Calu3 (cell line): ENCODE results near the gene UCP2. TPM values are rescaled to one million over a fixed set of nuclear protein-coding genes. Genes with fewer than 3 reads are reported as not detected.

ENCODE experiments used
- BruUV-seq: library from RNA; stranded (reverse); fragments of 400-500 nt; replicated peaks from 2 replicates; lab custom pipeline; 2021; lab: Mats Ljungman, UMichigan
- CTCF ChIA-PET: fragments of 300-600 bp; sonication (Branson Sonifier 250); formaldehyde crosslinking; loops from one replicate; lab custom pipeline; 2022; ENCODE audit warnings: antibody characterized with exemption; lab: Charles Lee
- DNase-seq: peaks from one replicate; pipeline ENCODE4 v3.0.0; 2022
- H3K27ac Mint-ChIP-seq: one replicate; pipeline ENCODE4 v1.8.0; 2022; ENCODE audit warnings: mixed read lengths; ENCODE audit not compliant: unreplicated experiment
- H3K27me3 Mint-ChIP-seq: one replicate; pipeline ENCODE4 v1.8.0; 2022; ENCODE audit warnings: mixed read lengths; ENCODE audit not compliant: unreplicated experiment
- H3K36me3 Mint-ChIP-seq: one replicate; pipeline ENCODE4 v1.8.0; 2022; ENCODE audit warnings: mild to moderate bottlenecking, moderate library complexity, mixed read lengths; ENCODE audit not compliant: insufficient read depth, unreplicated experiment
- H3K4me1 Mint-ChIP-seq: one replicate; pipeline ENCODE4 v1.8.0; 2022; ENCODE audit warnings: mild to moderate bottlenecking, low read depth, mixed read lengths; ENCODE audit not compliant: unreplicated experiment
- H3K4me3 Mint-ChIP-seq: one replicate; pipeline ENCODE4 v1.8.0; 2022; ENCODE audit warnings: mild to moderate bottlenecking, low read depth, moderate library complexity, mixed read lengths; ENCODE audit not compliant: unreplicated experiment
- H3K9me3 Mint-ChIP-seq: one replicate; pipeline ENCODE4 v1.8.0; 2022; ENCODE audit warnings: low read depth, mixed read lengths; ENCODE audit not compliant: unreplicated experiment
- CTCF ChIP-seq: fragments of 200-600 bp; IDR thresholded peaks from one replicate; pipeline ENCODE4 v1.8.0; 2022; ENCODE audit warnings: antibody characterized with exemption; ENCODE audit not compliant: unreplicated experiment
- intact Hi-C: fragments of 100-400 bp; cut with micrococcal nuclease; formaldehyde crosslinking; loops from one replicate; pipeline ENCODE4 v1.10.0; 2022; ENCODE audit not compliant: unreplicated experiment
- total RNA-seq: library from RNA; stranded (reverse); gene quantifications from 2 replicates; pipeline ENCODE4 v1.2.3, GENCODE V29; 2022

Gene UCP2
- total RNA-seq, 1 experiment from 2014 or later = 14.7 TPM

- no peaks in the 10 kb centered on the region for H3K27me3 Mint-ChIP-seq
- CTCF ChIA-PET = interaction anchor here (0.7 kb wide), 1 partner anchor 27 kb away, joined by 3 read pairs; no protein-coding TSS in a partner anchor
- peaks cover 7% of the 10 kb centered on the region for H3K36me3 Mint-ChIP-seq
- peaks cover 13% of the 10 kb centered on the region for H3K4me1 Mint-ChIP-seq
- BruUV-seq = no TSS peak
- H3K4me3 Mint-ChIP-seq = no peak overlapping the region
- DNase-seq = no peak
- intact Hi-C loops = loop anchor here (10.0 kb wide), 1 partner anchor 213 kb away; the partner anchor contains the start of genes C2CD3 and PPME1
- H3K27ac Mint-ChIP-seq = no peak overlapping the region
- no peak for TF ChIP-seq CTCF
- no peaks in the 10 kb centered on the region for H3K9me3 Mint-ChIP-seq
Observed at GRCh38 chr11:73961321-73961720, 21.3 kb downstream of the UCP2 start.

- no peak overlapping the region for H3K27ac Mint-ChIP-seq
Observed at GRCh38 chr11:73958521-73959141, 24.0 kb downstream of the UCP2 start.

GRCh38 chr11:73957654-73958361 lies 24.8 kb downstream of the UCP2 start:
- TF ChIP-seq CTCF = no peak
- no peak for DNase-seq
- Mint-ChIP-seq H3K9me3 (no peaks in the 10 kb centered on the region), H3K36me3 (peaks cover 16% of the 10 kb centered on the region), H3K4me3 (no peak overlapping the region), H3K27ac (no peak overlapping the region), H3K4me1 (peaks cover 20% of the 10 kb centered on the region), H3K27me3 (no peaks in the 10 kb centered on the region)
- no TSS peak for BruUV-seq
- intact Hi-C loops = no loop called here
- CTCF ChIA-PET = no interaction called here

More at GRCh38 chr11:73958521-73959141, 24.0 kb downstream of the UCP2 start:
- Mint-ChIP-seq H3K4me1 (peaks cover 12% of the 10 kb centered on the region), H3K9me3 (no peaks in the 10 kb centered on the region), H3K36me3 (peaks cover 8% of the 10 kb centered on the region), H3K27me3 (no peaks in the 10 kb centered on the region), H3K4me3 (no peak overlapping the region)
- intact Hi-C loops = no loop called here
- BruUV-seq = no TSS peak
- no peak for TF ChIP-seq CTCF
- CTCF ChIA-PET = no interaction called here
- DNase-seq = no peak

DNA sequence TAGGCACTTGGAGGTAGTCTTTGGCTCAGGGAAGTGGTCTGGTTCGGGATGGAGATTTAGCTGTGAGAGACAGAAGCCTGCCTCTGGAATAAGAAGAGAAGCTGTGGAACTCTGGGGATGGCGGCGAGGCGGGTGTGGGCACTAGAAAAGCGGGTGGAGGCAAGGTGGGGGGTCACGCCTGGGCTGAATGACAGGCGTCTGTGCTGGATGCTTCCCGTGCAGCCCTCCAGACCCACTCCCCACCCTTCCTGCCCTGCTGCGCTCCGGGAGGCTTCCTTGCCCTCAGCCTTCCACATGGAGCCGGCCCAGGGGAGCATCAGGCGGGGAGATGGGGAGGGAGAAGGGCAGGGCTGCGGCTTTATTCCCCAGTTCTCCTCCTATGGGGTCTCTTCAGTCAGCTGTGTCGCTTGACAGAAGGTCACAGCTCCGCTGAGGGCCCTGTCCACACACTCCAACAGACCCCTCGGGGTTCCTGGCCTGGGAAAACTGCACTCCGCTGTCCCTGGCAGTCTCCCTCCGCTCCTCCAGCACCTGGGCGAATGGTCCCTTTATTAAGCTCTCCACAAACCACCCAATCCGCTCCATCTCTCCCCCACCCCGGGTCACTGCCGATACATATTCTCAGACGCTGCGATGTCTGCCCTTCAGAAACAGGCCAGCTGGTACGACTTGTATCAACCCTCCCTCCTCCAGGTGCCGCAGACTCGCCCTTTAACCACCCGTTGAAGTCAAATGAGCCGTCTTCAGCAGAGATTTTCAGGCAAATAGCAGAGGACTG lies 25.6 kb downstream of the UCP2 start:
- DNase-seq = no peak
- CTCF ChIA-PET = no interaction called here
- H3K27ac Mint-ChIP-seq = no peak overlapping the region
- BruUV-seq = no TSS peak
- H3K4me3 Mint-ChIP-seq = no peak overlapping the region
- peaks cover 17% of the 10 kb centered on the region for H3K36me3 Mint-ChIP-seq
- TF ChIP-seq CTCF = no peak
- no peaks in the 10 kb centered on the region for H3K27me3 Mint-ChIP-seq
- no peaks in the 10 kb centered on the region for H3K9me3 Mint-ChIP-seq
- intact Hi-C loops = no loop called here
- peaks cover 27% of the 10 kb centered on the region for H3K4me1 Mint-ChIP-seq
